Measurements from ENCODE around the gene BHLHE40. TPM values are rescaled to one million over a fixed set of nuclear protein-coding genes. Genes with fewer than 3 reads are reported as not detected.

Gene BHLHE40
- total and polyA plus RNA-seq, 2 experiments from 2014 or later, result 67.1 to 116 TPM

- no peaks in the 10 kb centered on the region for H4K20me1 ChIP-seq (ENCODE audit: insufficient read depth, poor library complexity, severe bottlenecking)
- H2AFZ ChIP-seq, result no peak overlapping the region
- H3K27ac ChIP-seq, result peak overlapping the region; percentile 54
These were observed 10.0 kb downstream of the BHLHE40 start for GRCh38 chr3:4988983-4989834.

GRCh38 chr3:4990069-4990468 lies 10.8 kb downstream of the BHLHE40 start:
- no peak overlapping the region for H3K4me3 ChIP-seq
- peaks cover 10% of the 10 kb centered on the region for H3K4me1 ChIP-seq (ENCODE audit: insufficient read depth)
- H3K27me3 ChIP-seq, result no peaks in the 10 kb centered on the region
- H3K27ac ChIP-seq, result no peak overlapping the region
- H3K9me3 ChIP-seq (ENCODE audit: low read depth), result no peaks in the 10 kb centered on the region
- no peaks in the 10 kb centered on the region for H3K36me3 ChIP-seq (replicated peaks; ENCODE audit: insufficient read depth, low read depth)
- H3K79me2 ChIP-seq, result no peaks in the 10 kb centered on the region
- no peak overlapping the region for H2AFZ ChIP-seq
- no peak overlapping the region for H3K4me2 ChIP-seq
- H3K9me2 ChIP-seq (replicated peaks; ENCODE audit: insufficient read depth), result no peaks in the 10 kb centered on the region
- TF ChIP-seq EZH2phosphoT487 (IDR thresholded peaks at IDR 0.05; ENCODE audit: low read depth, severe bottlenecking, unreplicated experiment) (no peak), CTCF (IDR thresholded peaks at IDR 0.05; ENCODE audit: poor library complexity) (no peak), EZH2 (IDR thresholded peaks at IDR 0.05; ENCODE audit: borderline replicate concordance) (no peak)
- DNase-seq (ENCODE audit: low spot score), result no peak
- H4K20me1 ChIP-seq (ENCODE audit: insufficient read depth, poor library complexity, severe bottlenecking), result no peaks in the 10 kb centered on the region
- WGBS (ENCODE audit: low lambda C conversion rate, missing lambda C conversion rate), result 91% methylated on average over 3 of the region's 3 CpGs

More at GRCh38 chr3:4988983-4989834, 10.0 kb downstream of the BHLHE40 start:
- TF ChIP-seq EZH2 (IDR thresholded peaks at IDR 0.05; ENCODE audit: borderline replicate concordance), result no peak
- TF ChIP-seq EZH2phosphoT487 (IDR thresholded peaks at IDR 0.05; ENCODE audit: low read depth, severe bottlenecking, unreplicated experiment), result no peak
- no peak for TF ChIP-seq CTCF (IDR thresholded peaks at IDR 0.05; ENCODE audit: poor library complexity)
- WGBS (ENCODE audit: low lambda C conversion rate, missing lambda C conversion rate), result 59% methylated on average over 13 of the region's 13 CpGs
- DNase-seq (ENCODE audit: low spot score), result peak; percentile 24
- Histone ChIP-seq H3K36me3 (replicated peaks; ENCODE audit: insufficient read depth, low read depth) (no peaks in the 10 kb centered on the region), H3K9me2 (replicated peaks; ENCODE audit: insufficient read depth) (no peaks in the 10 kb centered on the region), H3K4me3 (no peak overlapping the region), H3K27me3 (no peaks in the 10 kb centered on the region), H3K79me2 (no peaks in the 10 kb centered on the region), H3K4me2 (no peak overlapping the region), H3K9me3 (ENCODE audit: low read depth) (no peaks in the 10 kb centered on the region), H3K4me1 (ENCODE audit: insufficient read depth) (peaks cover 14% of the 10 kb centered on the region)

DNA sequence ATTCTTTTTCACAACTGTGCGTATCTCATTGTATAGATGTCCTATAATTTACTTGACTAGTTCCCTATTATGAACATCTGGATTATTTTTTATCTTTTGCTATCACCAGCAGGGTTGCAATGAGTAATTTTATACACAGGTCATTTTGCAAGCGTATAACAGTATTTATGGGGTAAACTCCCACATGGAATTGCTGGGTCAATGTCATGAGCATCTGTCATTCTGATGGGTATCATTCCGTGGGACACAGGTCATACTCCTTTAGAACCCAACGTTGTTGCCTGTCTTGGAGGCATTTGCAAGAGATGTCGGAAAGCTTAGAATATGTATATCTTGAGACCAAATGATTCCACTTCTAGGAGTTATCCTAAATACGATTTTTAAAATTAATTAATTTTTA lies 12.9 kb downstream of the BHLHE40 start:
- no peak for DNase-seq (ENCODE audit: low spot score)
- WGBS (ENCODE audit: low lambda C conversion rate, missing lambda C conversion rate), result 91% methylated on average over 6 of the region's 6 CpGs
- no peak overlapping the region for H3K4me2 ChIP-seq
- H3K27me3 ChIP-seq, result no peaks in the 10 kb centered on the region
- no peaks in the 10 kb centered on the region for H3K79me2 ChIP-seq
- no peaks in the 10 kb centered on the region for H3K36me3 ChIP-seq (replicated peaks; ENCODE audit: insufficient read depth, low read depth)
- no peak overlapping the region for H2AFZ ChIP-seq
- H3K9me2 ChIP-seq (replicated peaks; ENCODE audit: insufficient read depth), result no peaks in the 10 kb centered on the region
- H3K9me3 ChIP-seq (ENCODE audit: low read depth), result no peaks in the 10 kb centered on the region
- no peak for TF ChIP-seq EZH2 (IDR thresholded peaks at IDR 0.05; ENCODE audit: borderline replicate concordance)
- TF ChIP-seq CTCF (IDR thresholded peaks at IDR 0.05; ENCODE audit: poor library complexity), result no peak
- no peak for TF ChIP-seq EZH2phosphoT487 (IDR thresholded peaks at IDR 0.05; ENCODE audit: low read depth, severe bottlenecking, unreplicated experiment)
- no peak overlapping the region for H3K27ac ChIP-seq
- no peak overlapping the region for H3K4me3 ChIP-seq
- H4K20me1 ChIP-seq (ENCODE audit: insufficient read depth, poor library complexity, severe bottlenecking), result no peaks in the 10 kb centered on the region
- peaks cover 10% of the 10 kb centered on the region for H3K4me1 ChIP-seq (ENCODE audit: insufficient read depth)
